HG03342 (cell line): ENCODE data around the gene PRSS38.

Experiments
- ATAC-seq: cut with Tn5 transposase; IDR thresholded peaks from one replicate; pipeline ENCODE4 v1.9.1; 2021; ENCODE audit warnings: mild to moderate bottlenecking, moderate library complexity; ENCODE audit not compliant: unreplicated experiment

PRSS38 gene

DNA sequence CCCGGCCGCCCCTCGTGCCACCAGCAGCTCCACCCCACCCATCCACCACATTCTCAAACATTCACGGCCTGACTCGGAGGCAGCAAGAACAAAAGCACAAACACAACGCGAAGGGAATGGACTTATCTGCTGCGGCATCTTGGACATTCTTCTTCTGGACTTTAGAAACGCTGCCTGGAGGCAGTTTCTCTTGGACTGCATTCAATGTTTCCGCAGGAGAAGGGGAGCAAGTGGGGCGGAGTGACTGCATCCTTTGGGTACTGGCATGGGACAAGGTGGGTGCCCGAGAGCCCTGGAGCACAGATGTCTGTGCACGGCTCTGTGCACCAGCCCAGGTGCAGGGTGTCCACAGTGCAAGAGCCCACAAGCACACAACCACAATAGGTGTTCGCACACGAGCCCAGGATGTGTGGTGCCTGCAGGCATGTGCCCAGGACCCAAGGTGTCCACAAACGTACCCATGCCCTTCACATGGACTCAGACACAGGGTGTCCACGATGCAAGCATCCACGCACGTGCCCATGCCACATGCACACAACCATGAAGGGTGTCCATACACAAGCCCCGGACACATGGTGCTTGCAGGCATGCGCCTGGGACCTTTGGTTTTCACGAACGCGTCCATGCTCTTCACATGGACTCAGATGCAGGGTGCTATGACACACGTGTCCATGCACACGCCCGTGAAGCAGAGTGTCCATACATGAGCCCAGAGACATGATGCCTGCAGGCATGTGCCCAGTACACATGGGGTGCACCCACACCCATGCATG lies 78.7 kb downstream of the PRSS38 start:
- no peak for ATAC-seq

GRCh38 chr1:227894831-227895451 lies 79.5 kb downstream of the PRSS38 start:
- ATAC-seq: no peak
